ENCODE results near the gene UBAP1L. TPM values are rescaled to one million over a fixed set of nuclear protein-coding genes. Genes with fewer than 3 reads are reported as not detected.
"Not testable (repeated sequence)": the region's sequence is repeated elsewhere in the genome, so short reads cannot be mapped to it uniquely, and the experiment has no call there.

The UBAP1L gene
- total RNA-seq, result 1 to 10 TPM; 2.2 to 4.8 TPM

GRCh38 chr15:65115086-65115485 lies at the start of gene UBAP1L:
UBAP1L (minus strand) TSS chr15:65115200; CDS start chr15:65106215, 8,985 bp downstream.
- Mint-ChIP-seq H3K36me3 (peaks cover 0 to 13% of the 10 kb centered on the region in 2 donors), H3K27ac (peak within 1 kb of the TSS in 1 of 2 donors; percentile 56), H3K9me3 (no peaks in the 10 kb centered on the region)
- ATAC-seq (no peak), DNase-seq (ENCODE audit: low spot score in 2 of 2) (no peak)

- DNase-seq (ENCODE audit: low spot score in 2 of 2) (no peak), ATAC-seq (no peak)
- Mint-ChIP-seq H3K9me3 (no peaks in the 10 kb centered on the region), H3K36me3 (no peaks in the 10 kb centered on the region), H3K27ac (no peak overlapping the region)
Observed at GRCh38 chr15:65164139-65164538, 49.1 kb upstream of the UBAP1L start.

- no peaks in the 10 kb centered on the region for H3K9me3 Mint-ChIP-seq
- no peaks in the 10 kb centered on the region for H3K36me3 Mint-ChIP-seq
- ATAC-seq (no peak), DNase-seq (ENCODE audit: low spot score in 2 of 2) (no peak)
- no peak overlapping the region for H3K27ac Mint-ChIP-seq
Observed at GRCh38 chr15:65163041-65163440, 48.0 kb upstream of the UBAP1L start.

- DNase-seq (ENCODE audit: low spot score in 2 of 2), result no peak
Observed at GRCh38 chr15:65156692-65157091, 41.7 kb upstream of the UBAP1L start.

GRCh38 chr15:65154720-65155119 lies 39.7 kb upstream of the UBAP1L start:
- Mint-ChIP-seq H3K9me3 (no peaks in the 10 kb centered on the region), H3K36me3 (peaks cover 6 to 20% of the 10 kb centered on the region in 2 donors), H3K27ac (no peak overlapping the region)
- ATAC-seq (no peak), DNase-seq (ENCODE audit: low spot score in 2 of 2) (no peak)

More at GRCh38 chr15:65156692-65157091, 41.7 kb upstream of the UBAP1L start:
- Mint-ChIP-seq H3K36me3 (peaks cover 6 to 15% of the 10 kb centered on the region in 2 donors), H3K27ac (no peak overlapping the region), H3K9me3 (no peaks in the 10 kb centered on the region)
- no peak for ATAC-seq

- Mint-ChIP-seq H3K9me3 (no peaks in the 10 kb centered on the region), H3K27ac (no peak overlapping the region), H3K36me3 (peaks cover 0 to 5% of the 10 kb centered on the region in 2 donors)
- no peak for DNase-seq (ENCODE audit: low spot score in 2 of 2)
- ATAC-seq, result no peak
Observed at GRCh38 chr15:65147902-65148301, 32.9 kb upstream of the UBAP1L start.

GRCh38 chr15:65146438-65146837 lies 31.4 kb upstream of the UBAP1L start:
- Mint-ChIP-seq H3K9me3 (no peaks in the 10 kb centered on the region), H3K36me3 (peaks cover 0 to 2% of the 10 kb centered on the region in 2 donors), H3K27ac (peak overlapping the region in 1 of 2 donors; percentile 13)
- no peak for DNase-seq (ENCODE audit: low spot score in 2 of 2)
- peak in 1 of 2 donors; percentile 29 for ATAC-seq

GRCh38 chr15:65138631-65139030 lies 23.6 kb upstream of the UBAP1L start:
- not testable (repeated sequence) for H3K9me3 Mint-ChIP-seq; H3K27ac Mint-ChIP-seq; ATAC-seq; DNase-seq (ENCODE audit: low spot score in 2 of 2)
- H3K36me3 Mint-ChIP-seq, result peaks cover 4 to 19% of the 10 kb centered on the region in 2 donors

GRCh38 chr15:65137893-65138292 lies 22.9 kb upstream of the UBAP1L start:
- not testable (repeated sequence) for DNase-seq (ENCODE audit: low spot score in 2 of 2); H3K27ac Mint-ChIP-seq; H3K9me3 Mint-ChIP-seq; ATAC-seq
- peaks cover 7 to 22% of the 10 kb centered on the region in 2 donors for H3K36me3 Mint-ChIP-seq

GRCh38 chr15:65137089-65137488 lies 22.1 kb upstream of the UBAP1L start:
- not testable (repeated sequence) for H3K27ac Mint-ChIP-seq; DNase-seq (ENCODE audit: low spot score in 2 of 2); H3K9me3 Mint-ChIP-seq; ATAC-seq
- peaks cover 7 to 22% of the 10 kb centered on the region in 2 donors for H3K36me3 Mint-ChIP-seq

GRCh38 chr15:65134538-65134937 lies 19.5 kb upstream of the UBAP1L start:
- DNase-seq (ENCODE audit: low spot score in 2 of 2) (no peak), ATAC-seq (no peak)
- Mint-ChIP-seq H3K27ac (peak overlapping the region; percentile 90 to 97), H3K9me3 (peaks cover 6 to 8% of the 10 kb centered on the region in 2 donors), H3K36me3 (peaks cover 7 to 22% of the 10 kb centered on the region in 2 donors)

- Mint-ChIP-seq H3K27ac (peak within 1 kb of the TSS; percentile 90 to 97), H3K9me3 (peaks cover 6 to 8% of the 10 kb centered on the region in 2 donors)
- peak; percentile 73 to 81 for DNase-seq (ENCODE audit: low spot score in 2 of 2)
Observed at GRCh38 chr15:65133548-65134200, 18.7 kb upstream of the UBAP1L start, which contains the start of gene PDCD7. PDCD7 (minus strand) TSS chr15:65133808; CDS start chr15:65133781, 27 bp downstream.

GRCh38 chr15:65132878-65133547 lies 18.0 kb upstream of the UBAP1L start:
- Mint-ChIP-seq H3K9me3 (peaks cover 6 to 8% of the 10 kb centered on the region in 2 donors), H3K36me3 (peaks cover 7 to 21% of the 10 kb centered on the region in 2 donors), H3K27ac (peak overlapping the region; percentile 90 to 92)
- DNase-seq (ENCODE audit: low spot score in 2 of 2) (peak; percentile 27 to 57), ATAC-seq (peak; percentile 50 to 53)

More at GRCh38 chr15:65133548-65134200, 18.7 kb upstream of the UBAP1L start, which contains the start of gene PDCD7:
- ATAC-seq, result peak; percentile 98
- H3K36me3 Mint-ChIP-seq, result peaks cover 7 to 22% of the 10 kb centered on the region in 2 donors

- Mint-ChIP-seq H3K9me3 (peaks cover 0 to 2% of the 10 kb centered on the region in 2 donors), H3K36me3 (peaks cover 12% of the 10 kb centered on the region in 2 donors), H3K27ac (no peak overlapping the region)
- no peak for ATAC-seq
- no peak for DNase-seq (ENCODE audit: low spot score in 2 of 2)
Observed at GRCh38 chr15:65130941-65131340, 15.9 kb upstream of the UBAP1L start.

GRCh38 chr15:65115542-65115941 lies 542 bp upstream of the UBAP1L start:
- Mint-ChIP-seq H3K9me3 (no peaks in the 10 kb centered on the region), H3K36me3 (peaks cover 0 to 13% of the 10 kb centered on the region in 2 donors)

GRCh38 chr15:65110676-65111292 lies 4.2 kb downstream of the UBAP1L start:
- H3K27ac Mint-ChIP-seq, result peak overlapping the region in 1 of 2 donors; percentile 9
- DNase-seq (ENCODE audit: low spot score in 2 of 2) (peak in 1 of 2 donors; percentile 18), ATAC-seq (no peak)
- H3K36me3 Mint-ChIP-seq, result no peaks in the 10 kb centered on the region
- no peaks in the 10 kb centered on the region for H3K9me3 Mint-ChIP-seq

More at GRCh38 chr15:65115542-65115941, 542 bp upstream of the UBAP1L start:
- DNase-seq (ENCODE audit: low spot score in 2 of 2), result no peak
- ATAC-seq, result no peak
- no peak overlapping the region for H3K27ac Mint-ChIP-seq
